GM18909 (cell line): ENCODE measurements around the gene CRIP2.

Source experiments
- ATAC-seq: cut with Tn5 transposase; IDR thresholded peaks from one replicate; pipeline ENCODE4 v1.9.1; 2021; ENCODE audit warnings: mild to moderate bottlenecking; ENCODE audit not compliant: unreplicated experiment, poor library complexity

Gene CRIP2

DNA sequence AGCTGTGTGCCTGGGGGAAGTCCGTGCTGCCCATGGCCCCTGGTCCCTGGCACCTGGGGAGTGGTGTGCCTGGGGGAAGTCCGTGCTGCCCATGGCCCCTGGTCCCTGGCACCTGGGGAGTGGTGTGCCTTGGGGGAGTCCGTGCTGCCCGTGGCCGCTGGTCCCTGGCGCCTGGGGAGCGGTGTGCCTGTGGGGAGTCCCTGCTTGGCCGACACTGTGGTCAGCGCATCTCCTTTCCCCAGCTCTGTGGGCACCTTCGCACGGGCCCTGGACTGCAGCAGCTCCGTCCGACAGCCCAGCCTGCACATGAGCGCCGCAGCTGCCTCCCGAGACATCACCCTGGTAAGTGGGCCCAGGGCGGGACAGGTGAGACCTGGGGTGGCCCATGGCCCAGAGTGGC is 14.5 kb upstream of the CRIP2 start:
- no peak for ATAC-seq

DNA sequence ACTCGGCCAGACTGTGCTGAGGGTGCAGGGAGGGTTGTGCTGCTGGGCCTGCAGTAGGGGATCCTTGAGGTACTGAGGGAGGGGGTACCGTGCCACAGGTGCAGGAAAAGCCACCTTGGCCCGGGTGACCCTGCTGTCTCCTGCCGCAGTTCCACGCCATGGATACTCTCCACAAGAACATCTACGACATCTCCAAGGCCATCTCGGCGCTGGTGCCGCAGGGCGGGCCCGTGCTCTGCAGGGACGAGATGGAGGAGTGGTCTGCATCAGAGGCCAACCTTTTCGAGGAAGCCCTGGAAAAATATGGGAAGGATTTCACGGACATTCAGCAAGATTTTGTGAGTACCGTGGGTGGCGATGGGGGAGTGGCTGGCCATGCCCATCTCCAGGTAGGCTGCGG is 14.0 kb upstream of the CRIP2 start:
- no peak for ATAC-seq

DNA sequence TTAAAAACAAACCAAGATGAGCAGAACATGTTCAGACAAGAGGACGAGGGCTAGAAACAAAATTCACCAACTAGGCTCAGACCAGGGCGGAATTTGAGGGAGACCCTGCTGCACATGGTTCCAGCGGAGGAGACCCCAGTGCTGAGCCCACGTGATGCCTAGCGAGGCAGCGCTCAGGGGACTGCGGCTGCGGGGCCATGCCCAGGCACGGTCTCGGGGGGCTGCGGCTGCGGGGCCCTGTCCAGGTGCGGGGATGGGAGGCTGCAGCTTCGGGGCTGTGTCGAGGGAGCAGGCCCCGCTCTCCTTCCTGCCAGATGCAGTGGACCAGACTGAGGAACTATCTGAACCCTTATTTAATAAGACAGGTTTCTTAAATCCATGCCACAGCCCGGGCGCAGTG is 12.7 kb upstream of the CRIP2 start:
- ATAC-seq: no peak

DNA sequence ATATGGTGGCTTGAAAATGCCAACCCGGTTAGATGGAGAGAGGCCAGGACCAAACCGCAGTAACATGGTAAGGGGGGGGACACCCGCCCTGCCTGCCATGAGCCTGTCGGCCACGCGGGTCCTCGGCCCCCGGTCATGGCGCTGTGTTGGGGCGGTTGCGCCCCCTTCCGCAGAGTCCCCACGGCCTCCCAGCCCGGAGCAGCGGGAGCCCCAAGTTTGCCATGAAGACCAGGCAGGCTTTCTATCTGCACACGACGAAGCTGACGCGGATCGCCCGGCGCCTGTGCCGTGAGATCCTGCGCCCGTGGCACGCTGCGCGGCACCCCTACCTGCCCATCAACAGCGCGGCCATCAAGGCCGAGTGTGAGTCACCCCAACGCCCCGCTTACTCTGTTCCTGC is 10.1 kb upstream of the CRIP2 start:
- ATAC-seq: no peak

DNA sequence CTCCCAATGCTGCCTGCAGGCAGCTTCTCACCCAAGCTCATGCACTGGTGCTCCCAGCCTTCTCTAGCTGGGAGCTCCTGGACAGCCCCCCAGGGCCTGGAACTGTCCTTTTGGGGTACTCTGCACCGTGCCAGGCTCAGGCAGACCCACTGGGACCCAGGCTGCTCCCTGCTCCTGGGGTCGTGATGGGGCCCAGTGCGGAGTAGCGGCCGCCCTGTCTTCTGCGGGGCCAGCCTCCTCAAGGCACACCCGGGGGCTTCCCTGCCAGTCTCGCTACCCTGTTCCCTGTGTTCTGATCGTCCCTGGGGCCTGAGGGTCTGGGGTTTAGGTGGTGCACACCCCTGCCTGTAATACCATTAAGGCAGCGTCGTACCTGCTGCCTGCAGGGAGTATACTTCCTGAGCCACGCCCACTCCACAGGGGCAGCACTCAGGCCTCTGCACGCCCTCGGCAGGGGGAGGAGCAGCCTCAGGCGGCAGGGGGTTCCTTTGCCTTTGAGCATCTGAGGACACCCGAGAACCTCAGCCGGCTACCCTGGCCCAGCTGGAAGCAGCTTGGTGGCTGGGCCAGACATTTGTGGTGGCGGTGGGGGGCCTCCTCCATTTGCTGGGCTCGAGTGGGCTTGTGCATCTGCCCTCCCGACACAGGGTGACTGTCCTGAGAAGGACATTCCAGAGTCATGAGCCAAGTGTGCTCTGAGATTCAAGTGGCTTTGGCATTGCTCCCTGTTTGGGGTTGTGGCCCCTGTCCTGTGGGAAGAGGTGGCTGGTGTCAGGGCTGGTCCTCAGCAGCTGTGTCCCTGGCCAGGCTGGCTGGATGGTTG is 9.2 kb upstream of the CRIP2 start:
- no peak for ATAC-seq

DNA sequence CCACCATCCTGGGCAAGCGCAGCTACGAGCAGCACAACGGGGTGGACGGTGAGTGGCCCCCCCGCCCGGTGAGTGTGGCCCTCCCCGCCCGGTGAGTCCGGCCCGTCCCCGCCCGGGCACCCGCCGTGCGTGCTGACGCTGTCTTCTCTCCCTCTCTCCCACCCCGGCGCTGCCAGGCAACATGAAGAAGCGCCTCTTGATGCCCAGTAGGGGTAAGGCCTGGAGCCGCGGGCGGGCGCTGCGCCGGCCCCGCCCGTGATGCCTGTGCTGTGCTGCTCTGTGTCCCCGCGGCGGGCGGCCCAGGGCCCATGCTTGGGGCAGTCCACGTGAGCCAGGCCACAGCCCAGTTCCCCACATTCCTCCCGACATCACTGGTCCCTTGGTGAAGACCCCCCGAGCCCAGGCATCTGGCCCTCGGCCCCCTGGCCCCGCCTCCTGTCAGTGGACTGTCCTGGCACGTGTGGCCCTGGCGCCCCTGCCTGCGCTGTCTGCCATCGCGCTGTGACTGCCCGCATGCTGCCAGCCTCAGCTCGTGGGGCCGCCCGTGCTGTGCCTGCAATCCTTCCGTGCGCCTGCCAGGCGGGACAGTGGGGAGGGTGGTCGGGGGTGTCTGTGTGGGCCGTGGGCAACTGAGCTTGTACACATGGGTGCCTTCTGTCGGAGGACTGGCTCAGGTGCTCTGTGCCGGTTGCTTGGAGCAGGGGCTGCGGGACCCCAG is 7.9 kb upstream of the CRIP2 start:
- ATAC-seq: no peak

DNA sequence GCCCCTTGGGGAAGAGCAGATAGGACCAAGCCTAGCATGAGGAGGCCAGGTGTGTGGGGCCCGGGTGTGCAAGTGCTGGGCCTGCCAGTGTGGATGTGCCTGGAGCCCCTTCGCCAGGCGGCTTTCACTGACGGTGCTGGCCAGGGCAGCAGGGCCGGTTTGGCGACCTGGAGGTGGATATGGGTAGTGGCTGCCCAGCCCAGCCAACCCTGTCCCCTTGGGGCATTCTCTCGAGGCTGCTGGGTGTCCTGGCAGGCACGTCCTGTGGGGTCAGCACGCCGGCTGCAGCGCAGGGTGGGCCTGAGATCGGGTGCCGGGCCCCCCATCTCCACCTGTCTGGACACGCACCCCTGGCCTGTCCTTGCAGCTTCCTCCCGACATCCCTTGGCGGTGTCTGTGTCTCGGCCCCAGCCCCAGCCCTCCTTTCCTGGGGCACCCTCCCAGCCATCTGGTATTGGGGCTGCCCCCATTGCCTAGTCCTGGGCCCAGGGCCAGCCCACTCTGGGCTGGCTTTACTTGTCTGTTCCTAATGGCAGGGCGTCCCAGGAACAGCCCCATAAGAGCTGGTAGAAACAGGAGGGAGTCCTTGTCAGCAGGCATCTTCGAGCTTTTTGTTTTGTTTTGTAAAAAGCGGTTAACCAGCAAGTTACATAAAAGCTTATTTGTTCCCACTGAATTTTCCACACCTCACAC is 7.2 kb upstream of the CRIP2 start:
- ATAC-seq: no peak

DNA sequence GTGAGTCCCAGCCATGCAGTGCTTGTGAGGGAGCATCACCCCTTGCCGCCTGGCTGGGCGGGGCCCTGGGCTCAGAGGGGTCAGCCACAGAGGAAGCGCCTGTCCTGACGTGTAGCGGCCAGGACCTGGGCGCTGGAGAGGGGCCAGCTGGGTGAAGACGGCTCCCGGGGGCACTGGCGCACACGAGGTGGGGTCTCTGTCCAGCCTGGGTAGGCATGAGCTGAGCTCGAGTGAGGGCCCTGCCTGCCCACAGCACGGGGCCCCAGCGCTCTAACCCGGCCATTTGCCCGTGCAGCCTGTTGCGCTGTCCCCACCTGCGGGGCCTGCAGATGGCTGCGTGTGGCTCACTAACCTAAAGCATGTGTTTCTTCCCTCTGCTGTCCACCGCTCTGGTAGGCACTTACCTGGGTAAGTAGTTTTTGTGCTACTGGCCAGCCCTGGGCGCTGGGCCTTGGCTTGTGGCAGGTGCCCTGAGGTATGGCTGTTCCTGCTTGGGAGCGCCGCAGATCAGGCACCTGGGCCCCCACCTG is 6.6 kb upstream of the CRIP2 start:
- no peak for ATAC-seq

DNA sequence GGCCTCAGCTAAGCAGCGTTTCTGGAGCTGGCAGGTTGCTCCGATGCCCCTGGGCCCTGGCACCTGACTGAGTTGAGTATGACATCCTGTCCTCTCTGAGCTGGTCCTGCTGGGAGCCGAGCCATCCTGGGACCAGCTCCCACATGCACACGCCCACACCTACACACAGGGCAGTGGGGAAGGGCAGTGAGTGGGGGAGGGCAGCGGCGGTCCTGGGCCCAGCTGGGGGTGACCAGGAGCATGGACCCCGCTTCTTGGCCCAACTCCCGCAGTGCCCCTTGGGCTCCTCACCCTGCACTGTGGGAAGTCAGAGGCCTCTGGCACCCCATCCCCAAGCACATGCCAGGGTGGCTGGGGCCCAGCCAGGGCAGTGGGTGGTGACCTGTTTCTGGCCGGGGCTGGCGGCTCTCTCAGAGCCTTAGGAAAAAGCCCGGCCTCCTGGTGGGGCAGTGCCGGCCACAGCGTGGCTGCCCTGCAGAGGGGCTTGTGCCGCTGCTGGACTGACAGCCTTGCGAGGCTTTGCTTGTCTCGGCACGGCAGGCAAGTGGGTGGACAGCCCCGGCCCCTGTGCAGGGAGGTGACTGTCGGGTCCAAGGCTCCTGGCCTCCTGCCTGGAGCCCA is 5.9 kb upstream of the CRIP2 start:
- no peak for ATAC-seq

DNA sequence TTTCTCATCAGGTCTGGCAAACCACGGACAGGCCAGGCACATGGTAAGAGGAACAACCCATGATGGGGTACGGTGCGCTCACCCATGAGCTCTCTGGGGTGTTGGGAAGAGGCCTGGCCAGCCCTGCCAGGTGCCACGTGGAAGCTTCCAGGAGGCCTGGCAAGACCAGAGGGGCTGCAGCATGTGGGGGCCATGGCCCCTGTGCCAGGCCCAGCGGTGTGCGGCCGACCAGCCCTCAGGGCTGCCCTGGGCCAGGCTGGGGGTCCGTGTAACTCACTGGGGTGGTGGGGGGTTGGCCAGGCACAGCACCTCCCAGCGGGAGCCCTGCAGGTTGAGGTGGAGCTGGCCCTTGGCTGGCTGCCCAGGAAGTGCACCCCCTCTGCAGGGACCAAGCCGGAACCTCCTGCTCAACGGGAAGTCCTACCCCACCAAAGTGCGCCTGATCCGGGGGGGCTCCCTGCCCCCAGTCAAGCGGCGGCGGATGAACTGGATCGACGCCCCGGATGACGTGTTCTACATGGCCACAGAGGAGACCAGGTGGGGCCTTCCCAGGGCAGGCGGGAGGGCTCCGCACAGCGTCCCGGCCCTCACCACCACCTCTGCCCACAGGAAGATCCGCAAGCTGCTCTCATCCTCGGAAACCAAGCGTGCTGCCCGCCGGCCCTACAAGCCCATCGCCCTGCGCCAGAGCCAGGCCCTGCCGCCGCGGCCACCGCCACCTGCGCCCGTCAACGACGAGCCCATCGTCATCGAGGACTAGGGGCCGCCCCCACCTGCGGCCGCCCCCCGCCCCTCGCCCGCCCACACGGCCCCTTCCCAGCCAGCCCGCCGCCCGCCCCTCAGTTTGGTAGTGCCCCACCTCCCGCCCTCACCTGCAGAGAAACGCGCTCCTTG is 4.9 kb upstream of the CRIP2 start:
- ATAC-seq: no peak

DNA sequence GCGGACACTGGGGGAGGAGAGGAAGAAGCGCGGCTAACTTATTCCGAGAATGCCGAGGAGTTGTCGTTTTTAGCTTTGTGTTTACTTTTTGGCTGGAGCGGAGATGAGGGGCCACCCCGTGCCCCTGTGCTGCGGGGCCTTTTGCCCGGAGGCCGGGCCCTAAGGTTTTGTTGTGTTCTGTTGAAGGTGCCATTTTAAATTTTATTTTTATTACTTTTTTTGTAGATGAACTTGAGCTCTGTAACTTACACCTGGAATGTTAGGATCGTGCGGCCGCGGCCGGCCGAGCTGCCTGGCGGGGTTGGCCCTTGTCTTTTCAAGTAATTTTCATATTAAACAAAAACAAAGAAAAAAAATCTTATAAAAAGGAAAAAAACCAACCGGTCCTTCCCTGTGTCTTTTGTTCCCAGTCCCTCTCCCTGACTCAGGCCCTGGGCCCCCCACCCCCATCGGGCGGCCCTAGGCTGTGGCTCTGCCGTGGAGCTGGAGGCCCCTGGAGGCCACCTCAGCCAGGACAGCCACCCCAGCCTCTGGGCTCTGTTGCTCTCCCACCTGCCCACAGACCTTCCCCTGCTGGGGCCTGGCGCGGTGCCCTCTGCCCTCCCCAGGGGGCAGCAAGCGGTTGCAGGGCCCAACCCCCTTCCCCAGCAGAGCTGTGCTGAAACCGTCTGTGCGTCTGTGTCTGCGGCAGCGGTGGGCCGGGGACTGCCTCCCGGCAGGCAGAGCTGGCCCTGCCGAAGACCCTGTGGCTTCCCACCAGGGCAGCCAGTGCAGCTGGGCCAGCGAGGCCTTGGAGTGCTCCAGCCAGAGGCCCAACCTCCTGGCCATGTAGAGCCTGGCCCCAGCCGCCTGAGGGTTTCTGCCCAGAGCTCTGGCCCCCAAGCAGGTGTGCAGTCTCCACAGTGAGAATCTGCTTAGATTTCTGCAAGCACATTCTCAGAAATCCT is 4.0 kb upstream of the CRIP2 start:
- no peak for ATAC-seq

DNA sequence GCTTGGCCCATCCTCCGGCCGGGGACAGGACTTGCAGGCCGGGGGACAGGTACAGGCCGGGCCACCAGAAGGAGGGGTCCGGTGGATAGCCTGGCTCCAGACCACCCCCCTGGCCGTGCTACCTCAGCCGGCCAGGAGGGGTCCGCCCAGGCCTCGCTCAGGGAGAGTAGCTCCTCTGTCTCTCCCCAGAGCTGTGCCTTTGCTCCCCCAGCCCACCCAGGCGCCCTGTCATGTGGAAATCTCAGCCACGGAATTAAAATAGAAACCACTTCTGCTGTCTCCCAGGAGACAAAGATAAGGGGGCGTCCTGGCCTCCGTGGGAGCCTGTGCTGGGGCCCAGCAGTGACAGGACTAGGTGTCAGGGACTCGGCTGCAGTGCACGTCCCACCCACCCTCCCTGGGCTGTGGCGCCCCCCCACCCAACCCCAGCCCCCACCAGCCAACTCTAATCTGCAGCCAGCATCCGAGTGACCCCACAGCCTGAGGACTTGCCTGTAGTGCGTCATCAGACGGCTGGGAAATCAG is 3.3 kb upstream of the CRIP2 start:
- no peak for ATAC-seq

DNA sequence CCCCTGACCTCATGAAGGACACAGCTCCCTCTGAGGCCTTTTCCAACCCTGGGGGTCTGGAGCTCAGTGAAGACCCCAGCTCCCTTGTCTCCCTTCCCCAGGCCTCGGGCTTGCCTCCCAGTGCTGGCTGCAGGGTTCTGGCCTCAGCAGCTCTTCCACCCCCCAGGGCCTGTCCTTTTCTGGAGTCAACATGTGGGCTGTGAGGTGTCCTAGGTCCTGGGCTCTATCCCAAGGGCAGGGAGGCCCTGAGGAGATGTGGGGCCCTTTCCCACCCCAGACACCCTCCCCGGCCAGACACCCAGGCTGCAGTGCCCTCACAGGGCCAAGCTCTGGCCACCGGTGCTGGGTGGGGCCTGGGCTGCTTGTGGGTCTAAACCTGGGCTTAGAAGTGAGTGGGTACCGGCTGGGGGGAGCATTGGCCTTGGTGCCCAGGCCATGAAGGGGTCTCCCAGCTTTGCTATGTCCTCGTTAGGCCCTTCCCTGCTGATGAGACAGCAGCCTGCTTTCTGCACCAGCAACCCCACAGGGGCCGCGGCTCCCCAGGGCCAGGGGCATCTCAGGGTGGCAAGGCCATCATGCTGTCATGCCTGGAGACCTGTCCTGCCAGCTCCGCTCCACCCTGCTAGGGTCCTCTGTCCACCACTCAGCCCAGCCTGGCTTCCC is 2.7 kb upstream of the CRIP2 start:
- no peak for ATAC-seq

DNA sequence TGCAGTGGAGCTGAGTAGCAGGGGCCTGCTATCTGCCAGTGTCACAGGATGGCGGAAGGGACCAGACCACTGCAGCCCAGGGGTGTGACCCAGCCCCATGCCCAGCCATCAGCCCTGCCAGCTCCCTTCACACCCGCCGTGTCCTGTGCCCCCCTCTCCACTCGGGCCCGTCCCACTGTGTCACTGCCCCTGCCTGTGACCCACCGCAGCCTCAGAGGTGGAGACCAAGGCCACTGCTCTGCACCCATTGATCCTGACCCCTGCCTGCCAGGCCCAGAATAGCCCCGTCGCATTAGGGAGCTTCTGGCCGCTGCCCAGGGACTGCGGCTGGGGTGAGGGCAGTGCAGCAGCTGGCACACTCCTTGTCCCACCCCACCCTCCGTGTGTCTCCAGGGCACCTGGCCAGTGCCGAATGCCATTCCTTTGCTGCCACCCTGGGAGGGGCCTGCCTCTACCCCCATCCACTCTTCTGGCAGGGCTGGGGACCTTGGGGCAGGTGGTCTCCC is 2.1 kb upstream of the CRIP2 start:
- ATAC-seq: no peak

DNA sequence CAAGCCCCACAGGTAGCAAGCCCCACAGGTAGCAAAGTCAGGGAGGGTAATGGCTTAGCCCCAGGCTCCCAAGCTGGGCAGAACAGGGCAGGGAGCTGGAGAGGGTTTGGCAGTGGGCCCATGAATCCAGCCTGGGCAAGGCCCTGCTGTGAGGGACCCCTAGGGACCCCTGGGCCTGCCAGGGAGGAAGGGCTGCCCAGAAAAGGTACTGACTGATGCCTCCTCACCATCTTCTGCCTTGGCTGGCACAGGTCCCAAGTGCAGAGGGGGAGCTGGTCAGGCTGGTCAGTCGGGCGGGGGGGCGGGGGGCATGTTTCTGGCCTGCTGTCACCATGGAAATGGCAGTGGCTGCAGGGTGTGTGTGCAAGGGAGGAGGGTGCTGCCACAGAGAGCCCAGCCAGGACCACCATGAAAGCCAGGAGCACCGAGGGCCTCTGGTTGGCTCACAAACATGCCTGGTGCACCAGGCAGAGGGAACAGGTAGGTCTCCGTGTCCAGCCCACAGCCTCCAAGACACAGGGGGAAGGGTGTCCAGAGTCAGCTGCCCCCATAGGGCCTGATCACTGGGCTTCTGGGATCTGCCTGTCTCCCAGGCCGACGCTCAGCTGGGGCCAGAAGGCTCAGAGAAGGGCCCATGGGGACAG is 1.5 kb upstream of the CRIP2 start:
- no peak for ATAC-seq

DNA sequence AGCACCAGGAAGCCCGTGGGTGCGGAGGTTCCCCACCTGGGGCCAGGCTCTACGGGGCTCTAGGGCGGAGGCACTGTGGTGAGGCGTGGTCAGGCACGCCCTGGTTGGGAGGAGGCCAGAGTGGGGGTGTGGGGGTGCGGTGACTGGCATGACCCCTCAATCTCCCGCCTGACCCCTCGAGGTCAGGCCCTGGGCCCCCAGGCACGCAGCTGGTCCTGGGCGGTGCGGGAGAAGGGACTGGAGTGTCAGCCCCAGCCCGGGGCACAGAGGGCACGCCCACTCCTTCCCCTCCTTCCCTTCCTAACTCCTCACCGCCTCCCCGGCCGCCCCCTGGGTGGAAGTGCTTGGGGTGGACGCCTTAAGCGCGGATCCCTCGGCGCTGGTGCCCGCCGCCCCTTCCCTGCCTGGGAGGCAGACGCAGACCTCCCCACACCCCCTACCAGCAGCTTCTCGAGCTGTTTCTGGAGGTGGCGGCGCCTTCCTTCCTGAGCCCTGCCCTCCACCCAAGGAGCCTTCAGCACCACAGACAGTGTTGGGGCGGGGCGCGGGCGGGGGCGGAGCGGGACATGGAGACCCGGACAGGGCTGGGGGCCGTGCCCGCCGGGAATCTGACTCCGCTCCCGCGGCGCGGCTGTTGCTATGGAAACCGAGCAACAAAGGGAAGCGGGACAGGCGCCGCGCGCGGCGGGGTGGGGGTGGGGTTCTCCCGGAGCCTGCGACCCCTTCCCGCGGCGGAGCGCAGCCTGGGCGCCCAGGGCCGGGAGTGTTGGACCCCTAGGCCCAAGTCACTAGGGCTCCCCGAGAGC is 741 bp upstream of the CRIP2 start:
- no peak for ATAC-seq
